ENCODE data around the gene ZNF354B. TPM values are rescaled to one million over a fixed set of nuclear protein-coding genes. Genes with fewer than 3 reads are reported as not detected.

Gene ZNF354B
- total RNA-seq, 1 experiment from 2014 or later: 11.6 TPM

DNA sequence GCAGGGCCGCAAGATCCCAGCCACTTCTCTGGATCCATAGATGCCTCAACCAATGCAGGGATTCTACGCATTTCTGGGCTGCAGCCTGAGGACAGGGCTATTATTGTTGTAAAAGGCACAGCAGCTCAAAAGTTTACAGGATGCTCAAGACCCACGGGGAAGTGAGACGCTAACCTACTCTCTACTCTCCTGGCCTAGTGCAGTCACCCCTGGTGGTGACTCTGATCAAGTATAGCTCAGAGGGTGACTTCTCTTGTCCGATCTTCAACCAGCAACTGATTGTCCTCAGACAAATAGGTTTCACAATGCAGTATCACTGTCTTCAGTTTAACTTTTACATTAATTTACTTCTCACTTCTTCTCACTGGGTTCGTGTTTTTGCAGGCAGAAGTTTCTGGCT, 34.3 kb upstream of the ZNF354B start:
- TF ChIP-seq POLR2AphosphoS5 (IDR thresholded peaks at IDR 0.05; ENCODE audit: low read depth, low read length) (no peak), JUND (IDR thresholded peaks at IDR 0.05) (no peak), EZH2phosphoT487 (IDR thresholded peaks at IDR 0.05; ENCODE audit: borderline replicate concordance) (no peak), SP1 (IDR thresholded peaks at IDR 0.05; ENCODE audit: low read depth) (no peak)
- TF ChIP-seq, protein P1, sequence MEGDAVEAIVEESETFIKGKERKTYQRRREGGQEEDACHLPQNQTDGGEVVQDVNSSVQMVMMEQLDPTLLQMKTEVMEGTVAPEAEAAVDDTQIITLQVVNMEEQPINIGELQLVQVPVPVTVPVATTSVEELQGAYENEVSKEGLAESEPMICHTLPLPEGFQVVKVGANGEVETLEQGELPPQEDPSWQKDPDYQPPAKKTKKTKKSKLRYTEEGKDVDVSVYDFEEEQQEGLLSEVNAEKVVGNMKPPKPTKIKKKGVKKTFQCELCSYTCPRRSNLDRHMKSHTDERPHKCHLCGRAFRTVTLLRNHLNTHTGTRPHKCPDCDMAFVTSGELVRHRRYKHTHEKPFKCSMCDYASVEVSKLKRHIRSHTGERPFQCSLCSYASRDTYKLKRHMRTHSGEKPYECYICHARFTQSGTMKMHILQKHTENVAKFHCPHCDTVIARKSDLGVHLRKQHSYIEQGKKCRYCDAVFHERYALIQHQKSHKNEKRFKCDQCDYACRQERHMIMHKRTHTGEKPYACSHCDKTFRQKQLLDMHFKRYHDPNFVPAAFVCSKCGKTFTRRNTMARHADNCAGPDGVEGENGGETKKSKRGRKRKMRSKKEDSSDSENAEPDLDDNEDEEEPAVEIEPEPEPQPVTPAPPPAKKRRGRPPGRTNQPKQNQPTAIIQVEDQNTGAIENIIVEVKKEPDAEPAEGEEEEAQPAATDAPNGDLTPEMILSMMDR (IDR thresholded peaks at IDR 0.05 in 2 of 3, conservative IDR thresholded peaks at IDR 0.05 in 1 of 3; ENCODE audit: borderline replicate concordance in 1 of 3, insufficient read depth in 1 of 3, low read depth in 2 of 3, low read length in 2 of 3): no peak
- TF ChIP-seq, protein P2, sequence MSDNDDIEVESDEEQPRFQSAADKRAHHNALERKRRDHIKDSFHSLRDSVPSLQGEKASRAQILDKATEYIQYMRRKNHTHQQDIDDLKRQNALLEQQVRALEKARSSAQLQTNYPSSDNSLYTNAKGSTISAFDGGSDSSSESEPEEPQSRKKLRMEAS (IDR thresholded peaks at IDR 0.05): no peak
- Histone ChIP-seq H3K27me3 (ENCODE audit: insufficient read depth, low read length) (no peaks in the 10 kb centered on the region), H3K4me2 (ENCODE audit: low read length) (no peak overlapping the region), H4K20me1 (ENCODE audit: insufficient read depth) (0 out of 2 replicates have a peak, but pooled peaks cover 3% of the 10 kb centered on the region), H2AFZ (ENCODE audit: low read depth, low read length, poor library complexity, severe bottlenecking) (no peak overlapping the region), H3K79me2 (ENCODE audit: insufficient read depth, low read length) (peaks cover 66% of the 10 kb centered on the region), H3K27ac (ENCODE audit: low read depth, low read length) (no peak overlapping the region), H3K9ac (ENCODE audit: low read length) (no peak overlapping the region), H3K36me3 (ENCODE audit: control insufficient read depth in 1 of 2, insufficient read depth in 2 of 2, low read length in 2 of 2) (peaks cover 0 to 3% of the 10 kb centered on the region in 2 experiments; a peak in 1 of 4 replicates), H3K4me3 (replicated peaks in 1 of 2; ENCODE audit: low read depth in 1 of 2, low read length in 2 of 2) (no peak overlapping the region), H3K4me1 (ENCODE audit: control insufficient read depth in 1 of 2, insufficient read depth in 2 of 2, low read length in 2 of 2) (no peaks in the 10 kb centered on the region), H3K9me2 (ENCODE audit: insufficient read depth) (no peaks in the 10 kb centered on the region), H3K9me3 (ENCODE audit: control insufficient read depth in 1 of 2, insufficient read depth in 1 of 2, low read depth in 1 of 2, low read length in 2 of 2) (no peaks in the 10 kb centered on the region)
- no TSS peak for BruUV-seq (replicated peaks)
- intact Hi-C loops (cut with micrococcal nuclease): no loop called here
- CTCF ChIA-PET: no interaction called here
- POLR2A ChIA-PET: no interaction called here
- ATAC-seq (no peak), DNase-seq (ENCODE audit: low read depth, low spot score) (no peak)
- RAD21 ChIA-PET (ENCODE audit: low non-redundant PET in 1 of 2, low total read pairs in 2 of 2, uncharacterized antibody in 2 of 2, unreplicated experiment in 2 of 2): no interaction called here

DNA sequence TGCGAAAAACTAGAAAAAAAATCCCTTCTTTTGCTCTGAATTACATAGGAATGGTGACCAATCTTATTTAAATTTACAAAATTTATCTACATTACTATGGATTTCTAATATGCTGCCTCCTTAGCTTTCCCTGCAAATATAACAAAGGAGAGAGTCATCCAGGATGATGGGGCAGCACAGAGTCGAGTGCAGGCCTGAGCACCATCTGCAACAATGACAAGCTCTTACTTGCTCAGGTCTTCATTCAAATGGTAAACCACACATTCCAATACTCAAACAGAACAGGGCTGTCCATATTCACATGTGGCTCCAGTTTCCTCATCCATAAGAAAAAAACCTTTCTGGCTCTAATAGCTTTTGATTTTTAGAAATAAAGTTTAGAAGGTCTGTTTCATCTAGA, 33.5 kb upstream of the ZNF354B start:
- H3K4me1 ChIP-seq (ENCODE audit: control insufficient read depth in 1 of 2, insufficient read depth in 2 of 2, low read length in 2 of 2): no peaks in the 10 kb centered on the region
- POLR2A ChIA-PET: no interaction called here
- ATAC-seq (no peak), DNase-seq (ENCODE audit: low read depth, low spot score) (no peak)
- H3K79me2 ChIP-seq (ENCODE audit: insufficient read depth, low read length): peaks cover 72% of the 10 kb centered on the region
- H2AFZ ChIP-seq (ENCODE audit: low read depth, low read length, poor library complexity, severe bottlenecking): no peak overlapping the region
- H3K27ac ChIP-seq (ENCODE audit: low read depth, low read length): no peak overlapping the region
- RAD21 ChIA-PET (ENCODE audit: low non-redundant PET in 1 of 2, low total read pairs in 2 of 2, uncharacterized antibody in 2 of 2, unreplicated experiment in 2 of 2): no interaction called here
- H3K27me3 ChIP-seq (ENCODE audit: insufficient read depth, low read length): no peaks in the 10 kb centered on the region
- no peak overlapping the region for H3K4me2 ChIP-seq (ENCODE audit: low read length)
- no peaks in the 10 kb centered on the region for H3K9me3 ChIP-seq (ENCODE audit: control insufficient read depth in 1 of 2, insufficient read depth in 1 of 2, low read depth in 1 of 2, low read length in 2 of 2)
- H3K9ac ChIP-seq (ENCODE audit: low read length): no peak overlapping the region
- H3K36me3 ChIP-seq (ENCODE audit: control insufficient read depth in 1 of 2, insufficient read depth in 2 of 2, low read length in 2 of 2): peaks cover 0 to 3% of the 10 kb centered on the region in 2 experiments; a peak in 1 of 4 replicates
- intact Hi-C loops (cut with micrococcal nuclease): no loop called here
- no TSS peak for BruUV-seq (replicated peaks)
- 0 out of 2 replicates have a peak, but pooled peaks cover 3% of the 10 kb centered on the region for H4K20me1 ChIP-seq (ENCODE audit: insufficient read depth)
- CTCF ChIA-PET: no interaction called here
- no peaks in the 10 kb centered on the region for H3K9me2 ChIP-seq (ENCODE audit: insufficient read depth)
- no peak overlapping the region for H3K4me3 ChIP-seq (replicated peaks in 1 of 2; ENCODE audit: low read depth in 1 of 2, low read length in 2 of 2)
- TF ChIP-seq, protein P3, sequence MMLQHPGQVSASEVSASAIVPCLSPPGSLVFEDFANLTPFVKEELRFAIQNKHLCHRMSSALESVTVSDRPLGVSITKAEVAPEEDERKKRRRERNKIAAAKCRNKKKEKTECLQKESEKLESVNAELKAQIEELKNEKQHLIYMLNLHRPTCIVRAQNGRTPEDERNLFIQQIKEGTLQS (IDR thresholded peaks at IDR 0.05): no peak
- TF ChIP-seq CBX3 (IDR thresholded peaks at IDR 0.05; ENCODE audit: low read depth) (no peak), TCF7L2 (IDR thresholded peaks at IDR 0.05; ENCODE audit: borderline replicate concordance, extremely low read depth, insufficient read depth, insufficient read length) (no peak), EZH2phosphoT487 (IDR thresholded peaks at IDR 0.05; ENCODE audit: borderline replicate concordance) (no peak), ELF1 (IDR thresholded peaks at IDR 0.05; ENCODE audit: borderline replicate concordance, low read depth) (no peak), ZFX (IDR thresholded peaks at IDR 0.05) (no peak), EGR1 (IDR thresholded peaks at IDR 0.05; ENCODE audit: low read depth) (no peak), SRF (IDR thresholded peaks at IDR 0.05; ENCODE audit: low read depth) (no peak), ZNF274 (IDR thresholded peaks at IDR 0.05; ENCODE audit: low read depth, low read length) (no peak), SP1 (IDR thresholded peaks at IDR 0.05; ENCODE audit: low read depth) (no peak)
- TF ChIP-seq, protein P4, sequence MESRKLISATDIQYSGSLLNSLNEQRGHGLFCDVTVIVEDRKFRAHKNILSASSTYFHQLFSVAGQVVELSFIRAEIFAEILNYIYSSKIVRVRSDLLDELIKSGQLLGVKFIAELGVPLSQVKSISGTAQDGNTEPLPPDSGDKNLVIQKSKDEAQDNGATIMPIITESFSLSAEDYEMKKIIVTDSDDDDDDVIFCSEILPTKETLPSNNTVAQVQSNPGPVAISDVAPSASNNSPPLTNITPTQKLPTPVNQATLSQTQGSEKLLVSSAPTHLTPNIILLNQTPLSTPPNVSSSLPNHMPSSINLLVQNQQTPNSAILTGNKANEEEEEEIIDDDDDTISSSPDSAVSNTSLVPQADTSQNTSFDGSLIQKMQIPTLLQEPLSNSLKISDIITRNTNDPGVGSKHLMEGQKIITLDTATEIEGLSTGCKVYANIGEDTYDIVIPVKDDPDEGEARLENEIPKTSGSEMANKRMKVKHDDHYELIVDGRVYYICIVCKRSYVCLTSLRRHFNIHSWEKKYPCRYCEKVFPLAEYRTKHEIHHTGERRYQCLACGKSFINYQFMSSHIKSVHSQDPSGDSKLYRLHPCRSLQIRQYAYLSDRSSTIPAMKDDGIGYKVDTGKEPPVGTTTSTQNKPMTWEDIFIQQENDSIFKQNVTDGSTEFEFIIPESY (IDR thresholded peaks at IDR 0.05; ENCODE audit: extremely low read depth, insufficient replicate concordance, low read length): no peak
- TF ChIP-seq, protein P2 (IDR thresholded peaks at IDR 0.05): no peak
